ENCODE data around the gene RHO. TPM values are rescaled to one million over a fixed set of nuclear protein-coding genes. Genes with fewer than 3 reads are reported as not detected.

Gene RHO
- total RNA-seq, 1 donor from 2014 or later, result 0.09 TPM

- no peaks in the 10 kb centered on the region for H3K36me3 Mint-ChIP-seq
- H3K27ac Mint-ChIP-seq, result no peak overlapping the region
- no peaks in the 10 kb centered on the region for H3K9me3 Mint-ChIP-seq
- DNase-seq (ENCODE audit: low spot score in 2 of 2, unreplicated experiment in 2 of 2), result no peak
- peaks cover 6% of the 10 kb centered on the region for H3K4me1 Mint-ChIP-seq
- no peak overlapping the region for H3K4me3 Mint-ChIP-seq
- H3K27me3 Mint-ChIP-seq (ENCODE audit: low read depth), result no peaks in the 10 kb centered on the region
- TF ChIP-seq, protein P1, sequence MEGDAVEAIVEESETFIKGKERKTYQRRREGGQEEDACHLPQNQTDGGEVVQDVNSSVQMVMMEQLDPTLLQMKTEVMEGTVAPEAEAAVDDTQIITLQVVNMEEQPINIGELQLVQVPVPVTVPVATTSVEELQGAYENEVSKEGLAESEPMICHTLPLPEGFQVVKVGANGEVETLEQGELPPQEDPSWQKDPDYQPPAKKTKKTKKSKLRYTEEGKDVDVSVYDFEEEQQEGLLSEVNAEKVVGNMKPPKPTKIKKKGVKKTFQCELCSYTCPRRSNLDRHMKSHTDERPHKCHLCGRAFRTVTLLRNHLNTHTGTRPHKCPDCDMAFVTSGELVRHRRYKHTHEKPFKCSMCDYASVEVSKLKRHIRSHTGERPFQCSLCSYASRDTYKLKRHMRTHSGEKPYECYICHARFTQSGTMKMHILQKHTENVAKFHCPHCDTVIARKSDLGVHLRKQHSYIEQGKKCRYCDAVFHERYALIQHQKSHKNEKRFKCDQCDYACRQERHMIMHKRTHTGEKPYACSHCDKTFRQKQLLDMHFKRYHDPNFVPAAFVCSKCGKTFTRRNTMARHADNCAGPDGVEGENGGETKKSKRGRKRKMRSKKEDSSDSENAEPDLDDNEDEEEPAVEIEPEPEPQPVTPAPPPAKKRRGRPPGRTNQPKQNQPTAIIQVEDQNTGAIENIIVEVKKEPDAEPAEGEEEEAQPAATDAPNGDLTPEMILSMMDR (IDR thresholded peaks at IDR 0.05; ENCODE audit: unreplicated experiment), result no peak
These were observed 35.6 kb downstream of the RHO start for GRCh38 chr3:129563850-129564535.

DNA sequence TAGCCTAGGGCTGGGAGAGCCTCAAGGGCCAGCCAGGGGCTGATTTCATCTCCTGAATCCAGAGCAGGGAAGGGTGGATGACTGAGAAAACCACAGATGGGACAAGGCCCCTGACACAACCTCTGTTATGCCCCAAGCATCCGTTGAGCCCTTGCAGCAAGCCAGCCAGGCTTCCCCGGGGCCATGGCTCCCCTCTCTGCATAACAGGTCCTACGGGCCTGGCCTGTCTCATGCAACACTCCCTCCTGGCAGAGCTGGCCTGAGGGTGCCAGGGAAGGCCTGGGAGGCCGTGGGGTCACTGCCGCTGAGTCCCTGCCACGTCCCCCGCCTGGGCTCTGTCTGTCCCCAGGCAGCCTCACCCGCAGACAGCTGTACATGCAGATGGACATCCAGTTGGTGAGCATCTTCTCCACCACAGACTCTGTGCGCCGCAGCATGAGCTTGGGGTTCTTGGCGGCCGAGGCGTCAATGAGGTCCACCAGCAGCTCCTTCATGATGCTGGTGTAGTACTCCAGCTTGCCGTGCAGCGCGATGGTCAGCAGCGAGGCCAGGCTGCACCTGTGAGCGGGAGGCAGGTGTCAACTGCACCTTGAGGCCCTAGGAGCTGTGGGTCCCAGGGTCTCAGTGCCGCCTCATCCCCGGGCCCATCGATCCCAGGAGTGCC lies 36.7 kb downstream of the RHO start:
- Mint-ChIP-seq H3K27me3 (ENCODE audit: low read depth) (no peaks in the 10 kb centered on the region), H3K4me3 (no peak overlapping the region), H3K9me3 (no peaks in the 10 kb centered on the region), H3K4me1 (peaks cover 6% of the 10 kb centered on the region), H3K27ac (no peak overlapping the region), H3K36me3 (no peaks in the 10 kb centered on the region)
- TF ChIP-seq, protein P1 (IDR thresholded peaks at IDR 0.05; ENCODE audit: unreplicated experiment), result no peak
- no peak for DNase-seq (ENCODE audit: low spot score in 2 of 2, unreplicated experiment in 2 of 2)

GRCh38 chr3:129565902-129566301 lies 37.5 kb downstream of the RHO start:
- TF ChIP-seq, protein P1 (IDR thresholded peaks at IDR 0.05; ENCODE audit: unreplicated experiment), result no peak
- H3K27me3 Mint-ChIP-seq (ENCODE audit: low read depth), result no peaks in the 10 kb centered on the region
- peaks cover under 1% of the 10 kb centered on the region for H3K4me1 Mint-ChIP-seq
- no peak for DNase-seq (ENCODE audit: low spot score in 2 of 2, unreplicated experiment in 2 of 2)
- H3K27ac Mint-ChIP-seq, result no peak overlapping the region
- no peaks in the 10 kb centered on the region for H3K9me3 Mint-ChIP-seq
- H3K36me3 Mint-ChIP-seq, result no peaks in the 10 kb centered on the region
- H3K4me3 Mint-ChIP-seq, result no peak overlapping the region

- H3K4me1 Mint-ChIP-seq, result no peaks in the 10 kb centered on the region
- no peaks in the 10 kb centered on the region for H3K36me3 Mint-ChIP-seq
- TF ChIP-seq, protein P1 (IDR thresholded peaks at IDR 0.05; ENCODE audit: unreplicated experiment), result no peak
- no peak for DNase-seq (ENCODE audit: low spot score in 2 of 2, unreplicated experiment in 2 of 2)
- H3K4me3 Mint-ChIP-seq, result no peak overlapping the region
- H3K27me3 Mint-ChIP-seq (ENCODE audit: low read depth), result no peaks in the 10 kb centered on the region
- no peak overlapping the region for H3K27ac Mint-ChIP-seq
- H3K9me3 Mint-ChIP-seq, result no peaks in the 10 kb centered on the region
These were observed 38.8 kb downstream of the RHO start for GRCh38 chr3:129567176-129567705.

DNA sequence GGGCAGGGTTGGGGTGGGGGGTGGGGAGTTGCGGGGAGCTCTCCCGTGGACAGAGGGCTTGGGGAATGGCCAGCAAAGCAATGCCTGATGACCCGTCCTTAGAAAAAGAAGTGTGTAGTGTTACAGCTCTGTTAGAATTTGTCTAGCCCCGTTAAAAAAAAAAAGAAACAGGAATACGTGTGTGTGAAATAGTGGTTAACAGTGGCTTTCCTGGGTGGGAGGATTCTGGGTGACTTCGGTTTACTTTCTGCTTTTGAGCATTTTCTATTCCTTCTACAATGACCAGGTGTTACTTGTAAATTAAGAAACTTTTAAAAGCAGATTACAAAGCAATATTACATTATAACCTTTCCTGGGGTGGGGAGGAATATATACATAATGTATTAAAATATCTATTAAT lies 39.5 kb downstream of the RHO start:
- TF ChIP-seq, protein P1 (IDR thresholded peaks at IDR 0.05; ENCODE audit: unreplicated experiment), result no peak
- Mint-ChIP-seq H3K27ac (no peak overlapping the region), H3K36me3 (no peaks in the 10 kb centered on the region)

More for the DNA sequence above, 39.5 kb downstream of the RHO start:
- Mint-ChIP-seq H3K27me3 (ENCODE audit: low read depth) (no peaks in the 10 kb centered on the region), H3K4me3 (no peak overlapping the region), H3K9me3 (no peaks in the 10 kb centered on the region), H3K4me1 (no peaks in the 10 kb centered on the region)
- DNase-seq (ENCODE audit: low spot score in 2 of 2, unreplicated experiment in 2 of 2), result no peak

Measured in mesothelial cell of epicardium (in vitro differentiated cells).